SK-N-SH treated with all-trans-retinoic acid at 6 μM for 48 hours (cell line): ENCODE results near the gene ZNF512.
"Not testable (repeated sequence)": the region's sequence is repeated elsewhere in the genome, so short reads cannot be mapped to it uniquely, and the experiment has no call there.

Experiments
- ATAC-seq: fragments of 200-7000 bp; cut with Tn5 transposase; 3 replicates; pipeline ENCODE4 v1.9.1; 2020; ENCODE audit warnings: mild to moderate bottlenecking, moderate library complexity
- CSDC2 ChIP-seq: fragments of 250-450 bp; sonication (Bioruptor Pico); IDR thresholded peaks from 2 replicates; pipeline ENCODE4 v1.5.0; 2020; ENCODE audit warnings: mild to moderate bottlenecking, moderate library complexity
- ESRRG ChIP-seq: fragments of 250-450 bp; sonication (Bioruptor Pico); IDR thresholded peaks from 2 replicates; pipeline ENCODE4 v1.6.1; 2021; ENCODE audit warnings: mild to moderate bottlenecking
- ISL1 ChIP-seq: fragments of 250-450 bp; sonication (Bioruptor Pico); IDR thresholded peaks from 2 replicates; pipeline ENCODE4 v2.1.2; 2022; ENCODE audit warnings: mild to moderate bottlenecking, moderate library complexity
- OSR1 ChIP-seq: fragments of 250-450 bp; sonication (Bioruptor Pico); IDR thresholded peaks from 2 replicates; pipeline ENCODE4 v1.8.0; 2022; ENCODE audit warnings: moderate library complexity, mild to moderate bottlenecking, inconsistent platforms
- PPARA ChIP-seq: fragments of 250-450 bp; sonication (Bioruptor Pico); IDR thresholded peaks from 2 replicates; pipeline ENCODE4 v1.5.0; 2020; ENCODE audit warnings: mild to moderate bottlenecking, borderline replicate concordance
- RARB ChIP-seq: fragments of 250-450 bp; sonication (Bioruptor Pico); IDR thresholded peaks from 2 replicates; pipeline ENCODE4 v1.8.0; 2021; ENCODE audit warnings: mild to moderate bottlenecking, moderate library complexity
- SNAI2 ChIP-seq: fragments of 250-450 bp; sonication (Bioruptor Pico); IDR thresholded peaks from 2 replicates; pipeline ENCODE4 v1.5.0; 2020; ENCODE audit warnings: mild to moderate bottlenecking, moderate library complexity
- TCF4 ChIP-seq: fragments of 250-450 bp; sonication (Bioruptor Pico); IDR thresholded peaks from 2 replicates; pipeline ENCODE4 v1.8.0; 2021; ENCODE audit warnings: mild to moderate bottlenecking, moderate library complexity, borderline replicate concordance
- TOX ChIP-seq: fragments of 250-450 bp; sonication (Bioruptor Pico); IDR thresholded peaks from 2 replicates; pipeline ENCODE4 v1.8.0; 2021; ENCODE audit warnings: mild to moderate bottlenecking, moderate library complexity, borderline replicate concordance
- ZC3H10 ChIP-seq: fragments of 250-450 bp; sonication (Bioruptor Pico); IDR thresholded peaks from 2 replicates; pipeline ENCODE4 v1.5.1; 2021; ENCODE audit warnings: mild to moderate bottlenecking, moderate library complexity
- ZFP3 ChIP-seq: fragments of 250-450 bp; sonication (Bioruptor Pico); IDR thresholded peaks from 2 replicates; pipeline ENCODE4 v1.5.0; 2020; ENCODE audit warnings: mild to moderate bottlenecking, moderate library complexity
- ZNF70 ChIP-seq: fragments of 450-650 bp; formaldehyde crosslinking; IDR thresholded peaks from 2 replicates; pipeline ENCODE4 v1.5.0; 2020; ENCODE audit warnings: mild to moderate bottlenecking, moderate library complexity
- ZNF8 ChIP-seq: fragments of 450-650 bp; formaldehyde crosslinking; IDR thresholded peaks from 2 replicates; pipeline ENCODE4 v1.5.0; 2020; ENCODE audit warnings: mild to moderate bottlenecking, moderate library complexity
- TF ChIP-seq, protein P1 (sequence below): fragments of 250-450 bp; sonication (Bioruptor Pico); IDR thresholded peaks from 2 replicates; pipeline ENCODE4 v1.5.0; 2020; ENCODE audit warnings: mild to moderate bottlenecking, moderate library complexity
- TF ChIP-seq, protein P2 (sequence below): fragments of 250-450 bp; sonication (Bioruptor Pico); IDR thresholded peaks from 2 replicates; pipeline ENCODE4 v1.8.0; 2020; ENCODE audit warnings: mild to moderate bottlenecking, moderate library complexity, borderline replicate concordance
- TF ChIP-seq, protein P3 (sequence below): fragments of 250-450 bp; sonication (Bioruptor Pico); IDR thresholded peaks from 2 replicates; pipeline ENCODE4 v1.5.1; 2021; ENCODE audit warnings: mild to moderate bottlenecking, moderate library complexity

The ZNF512 gene

DNA sequence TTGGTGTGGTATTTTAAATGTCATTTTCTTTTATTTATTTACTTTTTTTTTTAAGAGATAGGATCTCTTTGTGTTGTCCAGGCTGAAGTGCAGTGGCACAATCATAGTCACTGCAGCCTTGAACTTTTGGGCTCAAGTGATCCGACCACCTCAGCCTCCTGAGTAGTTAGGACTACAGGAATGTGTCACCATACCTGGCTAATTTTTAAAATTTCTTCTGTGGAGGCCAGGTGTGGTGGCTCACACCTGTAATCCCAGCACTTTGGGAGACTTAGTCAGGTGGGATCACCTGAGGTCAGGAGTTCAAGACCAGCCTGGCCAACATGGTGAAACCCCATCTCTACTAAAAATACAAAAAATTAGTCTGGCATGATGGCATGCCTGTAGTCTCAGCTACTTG is 33.5 kb upstream of the ZNF512 start:
- ATAC-seq: no peak
- no peak for TF ChIP-seq ZNF70
- TF ChIP-seq SNAI2 (CRISPR knock-in tag): no peak
- TF ChIP-seq ZFP3 (CRISPR knock-in tag): no peak
- TF ChIP-seq ESRRG (CRISPR knock-in tag): no peak
- TF ChIP-seq TOX (CRISPR knock-in tag): no peak
- TF ChIP-seq, protein P1, sequence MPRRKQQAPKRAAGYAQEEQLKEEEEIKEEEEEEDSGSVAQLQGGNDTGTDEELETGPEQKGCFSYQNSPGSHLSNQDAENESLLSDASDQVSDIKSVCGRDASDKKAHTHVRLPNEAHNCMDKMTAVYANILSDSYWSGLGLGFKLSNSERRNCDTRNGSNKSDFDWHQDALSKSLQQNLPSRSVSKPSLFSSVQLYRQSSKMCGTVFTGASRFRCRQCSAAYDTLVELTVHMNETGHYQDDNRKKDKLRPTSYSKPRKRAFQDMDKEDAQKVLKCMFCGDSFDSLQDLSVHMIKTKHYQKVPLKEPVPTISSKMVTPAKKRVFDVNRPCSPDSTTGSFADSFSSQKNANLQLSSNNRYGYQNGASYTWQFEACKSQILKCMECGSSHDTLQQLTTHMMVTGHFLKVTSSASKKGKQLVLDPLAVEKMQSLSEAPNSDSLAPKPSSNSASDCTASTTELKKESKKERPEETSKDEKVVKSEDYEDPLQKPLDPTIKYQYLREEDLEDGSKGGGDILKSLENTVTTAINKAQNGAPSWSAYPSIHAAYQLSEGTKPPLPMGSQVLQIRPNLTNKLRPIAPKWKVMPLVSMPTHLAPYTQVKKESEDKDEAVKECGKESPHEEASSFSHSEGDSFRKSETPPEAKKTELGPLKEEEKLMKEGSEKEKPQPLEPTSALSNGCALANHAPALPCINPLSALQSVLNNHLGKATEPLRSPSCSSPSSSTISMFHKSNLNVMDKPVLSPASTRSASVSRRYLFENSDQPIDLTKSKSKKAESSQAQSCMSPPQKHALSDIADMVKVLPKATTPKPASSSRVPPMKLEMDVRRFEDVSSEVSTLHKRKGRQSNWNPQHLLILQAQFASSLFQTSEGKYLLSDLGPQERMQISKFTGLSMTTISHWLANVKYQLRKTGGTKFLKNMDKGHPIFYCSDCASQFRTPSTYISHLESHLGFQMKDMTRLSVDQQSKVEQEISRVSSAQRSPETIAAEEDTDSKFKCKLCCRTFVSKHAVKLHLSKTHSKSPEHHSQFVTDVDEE (CRISPR knock-in tag): no peak
- no peak for TF ChIP-seq ZNF8 (CRISPR knock-in tag)
- TF ChIP-seq ZC3H10: no peak
- TF ChIP-seq, protein P2, sequence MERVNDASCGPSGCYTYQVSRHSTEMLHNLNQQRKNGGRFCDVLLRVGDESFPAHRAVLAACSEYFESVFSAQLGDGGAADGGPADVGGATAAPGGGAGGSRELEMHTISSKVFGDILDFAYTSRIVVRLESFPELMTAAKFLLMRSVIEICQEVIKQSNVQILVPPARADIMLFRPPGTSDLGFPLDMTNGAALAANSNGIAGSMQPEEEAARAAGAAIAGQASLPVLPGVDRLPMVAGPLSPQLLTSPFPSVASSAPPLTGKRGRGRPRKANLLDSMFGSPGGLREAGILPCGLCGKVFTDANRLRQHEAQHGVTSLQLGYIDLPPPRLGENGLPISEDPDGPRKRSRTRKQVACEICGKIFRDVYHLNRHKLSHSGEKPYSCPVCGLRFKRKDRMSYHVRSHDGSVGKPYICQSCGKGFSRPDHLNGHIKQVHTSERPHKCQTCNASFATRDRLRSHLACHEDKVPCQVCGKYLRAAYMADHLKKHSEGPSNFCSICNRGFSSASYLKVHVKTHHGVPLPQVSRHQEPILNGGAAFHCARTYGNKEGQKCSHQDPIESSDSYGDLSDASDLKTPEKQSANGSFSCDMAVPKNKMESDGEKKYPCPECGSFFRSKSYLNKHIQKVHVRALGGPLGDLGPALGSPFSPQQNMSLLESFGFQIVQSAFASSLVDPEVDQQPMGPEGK (CRISPR knock-in tag): no peak

DNA sequence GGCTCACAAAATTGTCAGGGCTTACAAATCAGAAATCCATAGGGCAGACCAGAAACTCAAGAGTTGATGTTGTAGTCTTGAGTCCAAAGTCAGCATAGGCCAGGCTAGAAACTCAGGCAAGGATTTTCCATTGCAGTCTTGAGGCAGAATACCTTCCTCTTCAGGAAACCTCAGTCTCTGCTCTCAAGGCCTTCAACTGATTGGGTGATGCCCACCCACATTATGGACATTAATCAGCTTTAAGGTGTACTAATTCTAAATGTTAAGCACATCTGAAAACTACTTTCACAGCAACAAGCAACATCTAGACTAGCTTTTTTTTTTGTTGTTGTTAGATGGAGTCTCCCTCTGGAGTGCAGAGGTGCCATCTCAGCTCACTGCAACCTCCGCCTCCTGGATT is 31.3 kb upstream of the ZNF512 start:
- ATAC-seq: no peak
- TF ChIP-seq OSR1: no peak
- TF ChIP-seq, protein P2 (CRISPR knock-in tag): no peak
- no peak for TF ChIP-seq TCF4
- TF ChIP-seq ZNF8 (CRISPR knock-in tag): no peak
- no peak for TF ChIP-seq RARB (CRISPR knock-in tag)
- TF ChIP-seq, protein P3, sequence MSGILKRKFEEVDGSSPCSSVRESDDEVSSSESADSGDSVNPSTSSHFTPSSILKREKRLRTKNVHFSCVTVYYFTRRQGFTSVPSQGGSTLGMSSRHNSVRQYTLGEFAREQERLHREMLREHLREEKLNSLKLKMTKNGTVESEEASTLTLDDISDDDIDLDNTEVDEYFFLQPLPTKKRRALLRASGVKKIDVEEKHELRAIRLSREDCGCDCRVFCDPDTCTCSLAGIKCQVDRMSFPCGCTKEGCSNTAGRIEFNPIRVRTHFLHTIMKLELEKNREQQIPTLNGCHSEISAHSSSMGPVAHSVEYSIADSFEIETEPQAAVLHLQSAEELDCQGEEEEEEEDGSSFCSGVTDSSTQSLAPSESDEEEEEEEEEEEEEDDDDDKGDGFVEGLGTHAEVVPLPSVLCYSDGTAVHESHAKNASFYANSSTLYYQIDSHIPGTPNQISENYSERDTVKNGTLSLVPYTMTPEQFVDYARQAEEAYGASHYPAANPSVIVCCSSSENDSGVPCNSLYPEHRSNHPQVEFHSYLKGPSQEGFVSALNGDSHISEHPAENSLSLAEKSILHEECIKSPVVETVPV (CRISPR knock-in tag): no peak

DNA sequence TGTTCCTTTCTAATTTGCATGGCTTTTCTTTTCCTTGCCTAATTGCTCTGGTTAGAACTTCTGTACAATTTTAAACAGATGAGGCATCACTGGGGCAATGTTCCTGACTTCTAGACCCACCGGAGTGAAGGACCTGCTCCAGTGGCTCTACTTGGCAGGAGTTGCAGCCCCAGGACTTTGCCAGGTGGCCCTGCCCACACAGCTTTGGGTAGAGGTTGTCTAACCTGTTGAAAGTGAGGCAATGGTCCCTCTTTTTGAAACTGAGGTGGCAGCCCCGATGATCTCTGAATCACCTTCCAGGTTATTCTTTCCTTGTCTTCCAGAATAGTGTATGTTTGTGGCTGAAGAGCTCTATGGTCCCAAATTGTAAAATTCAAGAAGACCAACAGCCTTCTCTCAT is 29.9 kb upstream of the ZNF512 start:
- no peak for TF ChIP-seq PPARA
- TF ChIP-seq ZNF70: no peak
- TF ChIP-seq, protein P2 (CRISPR knock-in tag): no peak
- TF ChIP-seq CSDC2: no peak
- no peak for ATAC-seq

DNA sequence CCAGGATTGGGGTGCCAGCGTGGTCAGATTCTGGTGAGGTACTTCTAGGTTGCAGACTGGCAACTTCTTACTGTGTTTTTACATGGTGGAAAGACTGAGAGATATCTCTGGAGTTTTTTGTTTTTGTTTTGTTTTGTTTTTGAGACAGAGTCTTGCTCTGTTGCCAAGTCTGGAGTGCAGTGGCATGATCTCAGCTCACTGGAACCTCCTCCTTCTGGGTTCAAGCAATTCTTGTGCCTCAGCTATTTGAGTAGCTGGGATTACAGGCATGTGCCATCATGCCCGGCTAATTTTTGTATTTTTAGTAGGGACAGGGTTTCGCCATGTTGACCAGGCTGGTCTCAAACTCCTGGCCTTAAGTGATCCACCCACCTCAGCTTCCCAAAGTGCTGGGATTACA is 28.4 kb upstream of the ZNF512 start:
- not testable (repeated sequence) for ATAC-seq

DNA sequence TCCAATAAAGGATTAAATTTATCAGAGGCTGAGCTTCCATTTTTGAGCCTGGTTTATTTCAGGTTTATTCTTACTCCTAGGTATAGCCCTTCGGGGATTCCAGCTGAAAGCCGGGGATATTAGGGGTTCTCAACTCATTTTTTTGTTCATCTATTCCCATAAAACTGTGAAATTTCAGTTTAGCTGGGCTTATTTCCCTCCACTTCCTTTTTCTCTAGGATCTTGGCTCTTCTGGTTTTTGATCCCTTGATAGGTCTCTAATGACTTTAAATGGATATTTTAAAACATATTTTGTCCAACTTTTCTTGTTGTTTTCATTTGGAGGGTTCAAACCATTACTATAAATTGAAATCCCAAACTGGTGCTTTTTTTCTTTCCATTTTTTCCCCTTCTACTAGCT is 23.6 kb upstream of the ZNF512 start:
- no peak for ATAC-seq
- no peak for TF ChIP-seq TOX (CRISPR knock-in tag)

DNA sequence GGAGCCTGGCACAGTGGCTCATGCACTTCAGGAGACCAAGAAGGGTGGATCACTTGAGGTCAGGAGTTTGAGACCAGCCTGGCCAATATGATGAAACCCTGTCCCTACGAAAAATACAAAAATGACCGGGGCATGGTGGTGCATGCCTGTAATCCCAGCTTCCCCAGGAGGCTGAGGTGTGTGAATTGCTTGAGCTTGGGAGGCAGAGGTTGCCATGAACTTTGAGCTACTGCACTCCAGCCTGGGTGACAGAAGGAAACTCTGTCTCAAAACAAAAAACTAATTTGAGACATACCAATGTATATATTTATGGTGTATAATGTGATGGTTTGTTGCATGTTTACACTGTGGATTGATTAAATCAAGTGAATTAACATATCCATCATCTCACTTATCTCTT is 21.8 kb upstream of the ZNF512 start:
- TF ChIP-seq TOX (CRISPR knock-in tag): no peak
- TF ChIP-seq RARB (CRISPR knock-in tag): no peak
- TF ChIP-seq ISL1 (CRISPR knock-in tag): no peak
- TF ChIP-seq, protein P2 (CRISPR knock-in tag): no peak
- no peak for TF ChIP-seq ZNF70
- TF ChIP-seq, all 23 proteins: peak for 0
- ATAC-seq: no peak
